HG03064 (cell line): ENCODE measurements around the gene PRRX1.

Source experiments
- ATAC-seq: cut with Tn5 transposase; IDR thresholded peaks from one replicate; pipeline ENCODE4 v1.9.1; 2021; ENCODE audit warnings: low read depth; ENCODE audit not compliant: unreplicated experiment

Gene PRRX1

GRCh38 chr1:170663404-170664092 is 383 bp upstream of the PRRX1 start:
- no peak for ATAC-seq

- no peak for ATAC-seq
Observed at GRCh38 chr1:170664828-170665612, 1.1 kb downstream of the PRRX1 start.

- no peak for ATAC-seq
Observed at GRCh38 chr1:170665629-170666028, 1.7 kb downstream of the PRRX1 start.

GRCh38 chr1:170666541-170667254 is 2.8 kb downstream of the PRRX1 start:
- ATAC-seq, result no peak

- no peak for ATAC-seq
Observed at GRCh38 chr1:170668209-170669106, 4.5 kb downstream of the PRRX1 start.

GRCh38 chr1:170669107-170669445 is 5.1 kb downstream of the PRRX1 start:
- no peak for ATAC-seq

GRCh38 chr1:170669586-170670530 is 5.9 kb downstream of the PRRX1 start:
- no peak for ATAC-seq

GRCh38 chr1:170670802-170671628 is 7.1 kb downstream of the PRRX1 start:
- no peak for ATAC-seq

DNA sequence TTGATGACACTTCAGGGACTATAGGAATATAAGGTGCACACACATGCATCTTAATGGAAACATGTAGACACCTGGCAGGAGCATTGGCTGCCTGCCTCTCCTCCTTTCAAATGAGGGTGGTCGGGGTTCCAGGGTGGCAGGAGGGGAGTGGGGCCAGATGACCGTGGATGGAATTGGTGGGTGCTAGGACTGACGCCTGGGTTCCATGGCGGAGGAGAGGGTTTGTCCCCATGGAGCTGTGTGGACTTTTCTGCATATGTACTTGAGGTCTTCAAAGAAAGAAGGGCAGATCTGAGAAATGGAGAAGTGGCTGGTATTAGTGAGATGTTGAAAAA is 7.7 kb downstream of the PRRX1 start:
- no peak for ATAC-seq

- ATAC-seq, result no peak
Observed at GRCh38 chr1:170672316-170672715, 8.4 kb downstream of the PRRX1 start.

DNA sequence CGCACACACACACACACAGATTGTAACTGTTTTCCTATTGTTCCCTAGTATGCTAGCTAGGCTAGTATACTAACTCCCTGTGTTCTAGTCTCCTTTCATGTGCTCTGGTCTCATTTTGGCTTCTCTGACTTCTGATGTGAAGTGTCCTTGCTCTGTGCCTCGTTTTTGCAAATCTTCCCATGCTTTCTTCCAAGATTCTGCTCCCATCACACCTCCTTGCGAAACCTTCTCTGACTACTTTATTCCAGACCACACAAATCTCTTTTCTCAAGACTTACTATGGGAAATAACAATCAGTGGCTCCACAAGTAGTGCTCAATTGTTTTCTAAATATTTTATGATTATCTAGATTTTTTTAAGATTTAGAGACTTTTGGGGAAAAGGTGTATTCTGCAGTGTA is 10.3 kb downstream of the PRRX1 start:
- no peak for ATAC-seq

DNA sequence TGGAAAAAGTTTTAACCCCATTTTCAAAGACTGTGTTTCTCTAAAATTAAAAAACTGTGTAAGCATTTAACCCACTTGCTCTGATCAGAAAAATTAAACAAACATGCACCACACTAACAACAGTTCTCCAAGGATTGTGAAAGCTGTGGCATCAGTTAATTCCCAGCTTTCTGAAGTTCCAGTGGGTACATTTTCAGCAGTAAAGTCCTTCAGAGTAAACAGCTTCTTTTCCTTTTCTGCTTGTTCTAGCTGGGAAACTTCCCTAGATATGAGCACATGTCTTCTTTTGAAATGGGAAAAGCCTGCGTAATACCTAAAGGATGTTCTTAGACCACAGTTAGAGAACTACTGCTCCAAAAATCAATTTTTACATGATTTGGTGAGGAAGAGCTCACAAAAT is 11.1 kb downstream of the PRRX1 start:
- ATAC-seq, result no peak

DNA sequence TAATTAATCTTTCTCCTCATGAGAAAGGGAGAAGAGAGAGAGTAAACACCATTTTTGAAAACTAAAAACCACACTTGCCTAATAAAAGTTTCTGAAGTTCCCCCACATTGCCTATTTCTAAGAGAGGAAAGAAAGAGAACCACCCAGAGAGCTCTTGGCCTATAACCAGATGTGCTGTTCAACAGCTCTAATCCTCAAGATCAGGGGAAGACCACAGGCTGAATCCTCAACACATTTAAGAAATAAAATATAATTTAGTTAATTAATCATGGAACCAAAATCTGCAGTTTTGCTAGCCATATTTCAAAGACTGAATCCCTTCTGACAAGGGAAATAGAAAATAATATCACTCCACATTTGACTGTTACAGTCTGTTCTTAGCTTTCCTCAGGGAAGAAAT is 11.9 kb downstream of the PRRX1 start:
- no peak for ATAC-seq

GRCh38 chr1:170676628-170677027 is 12.7 kb downstream of the PRRX1 start:
- no peak for ATAC-seq

DNA sequence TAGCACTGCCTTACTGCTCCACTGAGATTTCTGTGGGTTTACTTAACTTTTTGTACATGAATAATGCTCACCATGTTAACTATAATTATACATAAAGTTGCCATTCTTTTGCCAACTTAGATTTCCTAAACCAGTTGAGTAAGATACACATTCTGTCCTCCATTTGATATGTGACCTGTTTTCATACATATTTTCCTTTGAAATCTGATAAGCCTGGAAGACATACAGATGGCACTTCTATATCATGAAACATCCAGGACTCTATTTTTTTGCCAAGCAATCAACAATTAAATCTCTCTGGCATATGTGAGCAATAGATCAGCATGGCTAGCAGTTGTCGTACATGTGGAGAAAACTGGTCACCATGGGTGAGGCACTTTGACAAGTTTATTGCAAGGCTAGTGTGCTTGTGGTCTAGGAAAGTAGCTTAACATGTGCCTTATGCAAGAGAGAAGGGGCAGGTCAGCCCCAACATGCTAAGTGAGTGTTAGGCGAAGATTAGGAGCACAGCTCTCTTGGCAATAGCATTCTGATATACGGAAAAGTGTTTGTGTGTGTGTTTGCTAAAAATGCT is 14.2 kb downstream of the PRRX1 start:
- ATAC-seq, result no peak

DNA sequence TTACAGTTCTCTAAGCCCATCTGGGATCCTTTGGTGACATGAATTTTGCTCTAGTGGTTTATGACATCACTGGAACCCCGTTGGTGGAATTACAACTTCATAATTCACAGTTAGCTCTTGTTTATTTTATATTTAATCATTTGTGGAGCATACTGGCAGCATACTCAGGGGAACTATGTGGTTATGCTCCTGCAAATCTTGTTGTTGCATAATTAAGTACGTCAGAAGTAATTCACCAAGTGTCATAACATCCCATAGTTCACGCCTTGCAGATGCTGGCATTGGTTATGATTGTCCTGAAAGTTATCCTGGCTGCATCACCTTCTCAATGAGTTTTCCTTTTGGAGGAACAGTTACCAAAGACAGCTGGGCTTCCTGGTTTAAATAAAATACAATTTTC is 16.5 kb downstream of the PRRX1 start:
- ATAC-seq, result no peak

DNA sequence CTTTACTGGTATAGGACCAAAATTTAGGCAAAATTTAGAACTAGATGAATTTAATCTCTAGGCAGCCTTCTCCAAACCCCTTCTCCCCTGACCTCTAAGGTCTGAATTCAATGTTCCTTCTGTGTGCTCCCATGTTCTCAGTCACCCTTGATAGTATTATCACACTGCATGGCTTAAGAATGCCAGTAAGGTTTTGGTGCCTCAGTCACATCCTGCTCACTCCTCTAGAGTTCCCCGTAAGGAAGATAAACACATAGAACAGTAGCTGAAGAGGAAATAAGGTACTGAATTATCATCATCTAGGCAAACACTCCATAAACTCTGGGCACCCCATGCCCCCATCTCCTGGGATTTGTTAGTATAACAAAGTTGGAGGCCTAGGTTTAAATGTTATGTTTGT is 18.2 kb downstream of the PRRX1 start:
- no peak for ATAC-seq

- no peak for ATAC-seq
Observed at GRCh38 chr1:170682809-170683208, 18.9 kb downstream of the PRRX1 start.

DNA sequence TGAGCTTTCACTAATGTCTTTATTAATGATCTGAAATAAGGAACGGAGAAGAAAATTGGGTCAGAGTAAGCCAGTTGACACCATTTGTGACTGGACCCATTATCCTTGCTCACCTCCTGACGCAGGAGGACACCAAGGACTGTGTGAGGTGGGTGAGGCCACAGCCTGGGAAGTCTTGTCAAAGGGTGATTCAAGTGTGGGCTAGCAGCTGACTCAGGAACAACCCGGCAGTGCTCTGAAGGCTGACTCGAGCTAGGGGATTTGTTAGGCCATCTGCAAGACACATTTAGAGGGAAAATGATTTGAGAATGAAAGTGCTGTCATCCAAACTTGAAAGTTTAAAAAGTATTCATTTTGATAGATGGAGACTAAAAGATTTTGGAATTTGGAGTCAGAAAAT is 21.2 kb downstream of the PRRX1 start:
- no peak for ATAC-seq
